K562 (cell line): Measurements from ENCODE around the gene DIPK1B. TPM values are rescaled to one million over a fixed set of nuclear protein-coding genes. Genes with fewer than 3 reads are reported as not detected.

Source experiments
- CHD1 ChIP-seq: fragments of 200-600 bp; sonication (generic); IDR thresholded peaks from one replicate; pipeline ENCODE4 v1.6.1; 2012; ENCODE audit warnings: mild to moderate bottlenecking, moderate library complexity, low read length, inconsistent platforms
- CREM ChIP-seq: IDR thresholded peaks from 2 replicates; pipeline ENCODE4 v1.6.1; 2014; ENCODE audit warnings: antibody characterized with exemption, low read depth
- KDM1A ChIP-seq, 2 experiments: fragments of 450-650 bp; IDR thresholded peaks; 2 replicates each; pipeline ENCODE4 v1.6.1; 2016; ENCODE audit warnings: mild to moderate bottlenecking in 2 of 2
- MXI1 ChIP-seq: IDR thresholded peaks from 2 replicates; pipeline ENCODE4 v1.6.1; 2011; ENCODE audit warnings: low read depth, mild to moderate bottlenecking, improper control_type of control experiment, low read length
- NELFE ChIP-seq: IDR thresholded peaks from 2 replicates; pipeline ENCODE4 v1.6.1; 2011; ENCODE audit warnings: mild to moderate bottlenecking; ENCODE audit not compliant: insufficient read depth, insufficient read length
- NR2F6 ChIP-seq: fragments of 450-650 bp; formaldehyde crosslinking; IDR thresholded peaks from 2 replicates; pipeline ENCODE4 v1.4.0; 2020; ENCODE audit warnings: mild to moderate bottlenecking
- PTTG1 ChIP-seq: fragments of 450-650 bp; IDR thresholded peaks from 2 replicates; pipeline ENCODE4 v1.6.1; 2016; ENCODE audit warnings: low read depth, mild to moderate bottlenecking, missing genetic modification characterization, missing compliant biosample characterization
- RBBP5 ChIP-seq: fragments of 200-600 bp; sonication (generic); IDR thresholded peaks from 2 replicates; pipeline ENCODE4 v1.6.1; 2012; ENCODE audit warnings: borderline replicate concordance, mild to moderate bottlenecking, low read length, control low read depth, inconsistent platforms; ENCODE audit not compliant: insufficient read depth, poor library complexity, severe bottlenecking
- RBM25 ChIP-seq: fragments of 200-400 bp; formaldehyde crosslinking; IDR thresholded peaks from 2 replicates; pipeline ENCODE4 v1.6.1; 2018; ENCODE audit warnings: low read length, low read depth, moderate library complexity; ENCODE audit not compliant: severe bottlenecking
- SAP30 ChIP-seq: fragments of 200-600 bp; sonication (generic); IDR thresholded peaks from 2 replicates; pipeline ENCODE4 v1.6.1; 2012; ENCODE audit warnings: borderline replicate concordance, low read depth, mild to moderate bottlenecking, moderate library complexity, low read length, control low read depth, inconsistent platforms; ENCODE audit not compliant: insufficient read depth, poor library complexity, severe bottlenecking
- TSHZ1 ChIP-seq: fragments of 250-450 bp; sonication (Bioruptor Pico); IDR thresholded peaks from 2 replicates; pipeline ENCODE4 v1.4.0; 2020; ENCODE audit warnings: mild to moderate bottlenecking, moderate library complexity
- ZKSCAN1 ChIP-seq: fragments of 150-350 bp; IDR thresholded peaks from 2 replicates; pipeline ENCODE4 v1.6.1; 2016; ENCODE audit warnings: low read depth, low read length
- ZKSCAN8 ChIP-seq: fragments of 200-800 bp; sonication (Bioruptor generic); IDR thresholded peaks from 2 replicates; pipeline ENCODE4 v1.6.1; 2016; ENCODE audit warnings: missing genetic modification characterization, missing compliant biosample characterization
- ZNF318 ChIP-seq, 2 experiments: fragments of 450-650 bp; IDR thresholded peaks; 2 replicates each; pipeline ENCODE4 v1.6.1; 2016; ENCODE audit warnings: mild to moderate bottlenecking in 2 of 2, borderline replicate concordance in 1 of 2, low read depth in 1 of 2, moderate library complexity in 1 of 2
- polyA plus RNA-seq, 8 experiments: library from polyadenylated mRNA; depleted of rRNA in 4 of 8; stranded (reverse) in 5 of 8; unstranded in 3 of 8; fragments of >200 nt; fragmentation: Nextera tagmentation in 2 of 8; fragmentation: Illumina TruSeq in 1 of 8; extraction: Ambion mirVana in 2 of 8; extraction: Trizol in 1 of 8; gene quantifications; 2 replicates each; pipeline versions ENCODE4 v1.2.1 to v1.2.3, GENCODE V29; 2011 to 2014; ENCODE audit warnings: inconsistent platforms in 1 of 8, missing spikeins in 1 of 8
- total RNA-seq, 7 experiments: library from RNA; depleted of rRNA in 6 of 7; stranded (reverse); fragments of >200 nt in 6 of 7; fragmentation: Illumina TruSeq in 2 of 7; extraction: Trizol in 2 of 7; gene quantifications; 2 replicates each; pipeline versions ENCODE4 v1.2.1 to v1.2.3, GENCODE V29; 2011 to 2021; ENCODE audit warnings: low replicate concordance in 1 of 7

DIPK1B gene
- total and polyA plus RNA-seq, 9 of the 15 experiments (the other 6 are each of a cell fraction or from before 2014, with no cell fraction given) = 0.08 to 22.3 (median 5.9) TPM

GRCh38 chr9:136686794-136687711, 25.3 kb upstream of the DIPK1B start, which contains the start of gene AGPAT2 (continued):
- TF ChIP-seq TSHZ1 (CRISPR knock-in tag) = no peak
- no peak for TF ChIP-seq RBM25
- TF ChIP-seq CHD1 = peak; percentile 97
- TF ChIP-seq ZKSCAN1 = no peak
- no peak for TF ChIP-seq SAP30
- TF ChIP-seq NELFE = no peak
- TF ChIP-seq ZNF318 (IDR thresholded peaks at IDR 0.05; ENCODE audit: borderline replicate concordance in 1 of 2, low read depth in 1 of 2) = no peak
- TF ChIP-seq RBBP5 = no peak
- TF ChIP-seq PTTG1 = no peak
- no peak for TF ChIP-seq ZKSCAN8 (CRISPR knock-in tag)
- 0 out of 2 replicates have a peak, but pooled peaks have one; percentile 16 for TF ChIP-seq MXI1
- no peak for TF ChIP-seq NR2F6 (CRISPR knock-in tag)
- peak; percentile 57 for TF ChIP-seq CREM
- no peak for TF ChIP-seq KDM1A (IDR thresholded peaks at IDR 0.05)
